Stimulated activated CD8-positive, alpha-beta memory T cell treated with anti-CD3 and anti-CD28 coated beads, Interleukin-12 subunit alpha, Interleukin-12 subunit beta, amount 100 ng/mL, for 4 hours (primary cell): ENCODE results near the gene PALM2AKAP2.

Source experiments
- DNase-seq: peaks from one replicate; pipeline ENCODE4 v3.0.0-alpha.2; 2020; ENCODE audit warnings: low read depth

PALM2AKAP2 gene

GRCh38 chr9:109771796-109772531 lies 8.0 kb upstream of the PALM2AKAP2 start:
- DNase-seq, result no peak

GRCh38 chr9:109775516-109775915 lies 4.5 kb upstream of the PALM2AKAP2 start:
- no peak for DNase-seq

GRCh38 chr9:109776391-109776790 lies 3.6 kb upstream of the PALM2AKAP2 start:
- no peak for DNase-seq

GRCh38 chr9:109780453-109781033 lies 545 bp downstream of the PALM2AKAP2 start:
- no peak for DNase-seq

GRCh38 chr9:109781086-109781485 lies 1.1 kb downstream of the PALM2AKAP2 start:
- no peak for DNase-seq

GRCh38 chr9:109781541-109782197 lies 1.7 kb downstream of the PALM2AKAP2 start:
- no peak for DNase-seq

- no peak for DNase-seq
Measured at GRCh38 chr9:109787735-109788134, 7.7 kb downstream of the PALM2AKAP2 start.

- no peak for DNase-seq
Measured at GRCh38 chr9:109789556-109789955, 9.6 kb downstream of the PALM2AKAP2 start.

- no peak for DNase-seq
Measured at GRCh38 chr9:109789971-109790370, 10.0 kb downstream of the PALM2AKAP2 start.

GRCh38 chr9:109791003-109791677 lies 11.1 kb downstream of the PALM2AKAP2 start:
- DNase-seq, result no peak

- no peak for DNase-seq
Measured at GRCh38 chr9:109791747-109792146, 11.7 kb downstream of the PALM2AKAP2 start.

- no peak for DNase-seq
Measured at GRCh38 chr9:109792951-109793546, 13.1 kb downstream of the PALM2AKAP2 start.

GRCh38 chr9:109793921-109794320 lies 13.9 kb downstream of the PALM2AKAP2 start:
- no peak for DNase-seq

- DNase-seq, result no peak
Measured at GRCh38 chr9:109794361-109795012, 14.5 kb downstream of the PALM2AKAP2 start.

GRCh38 chr9:109795613-109796012 lies 15.6 kb downstream of the PALM2AKAP2 start:
- DNase-seq, result no peak

GRCh38 chr9:109796078-109796477 lies 16.1 kb downstream of the PALM2AKAP2 start:
- no peak for DNase-seq

- DNase-seq, result no peak
Measured at GRCh38 chr9:109797006-109797405, 17.0 kb downstream of the PALM2AKAP2 start.

GRCh38 chr9:109797509-109797908 lies 17.5 kb downstream of the PALM2AKAP2 start:
- DNase-seq, result no peak

- DNase-seq, result no peak
Measured at GRCh38 chr9:109799141-109799540, 19.1 kb downstream of the PALM2AKAP2 start.

GRCh38 chr9:109799792-109800191 lies 19.8 kb downstream of the PALM2AKAP2 start:
- DNase-seq, result no peak

- DNase-seq, result no peak
Measured at GRCh38 chr9:109801484-109801883, 21.5 kb downstream of the PALM2AKAP2 start.

GRCh38 chr9:109802491-109802890 lies 22.5 kb downstream of the PALM2AKAP2 start:
- DNase-seq, result no peak
